GM12878 (cell line): Measurements from ENCODE around the gene CAST. TPM values are rescaled to one million over a fixed set of nuclear protein-coding genes. Genes with fewer than 3 reads are reported as not detected.
"Not testable (repeated sequence)": the region's sequence is repeated elsewhere in the genome, so short reads cannot be mapped to it uniquely, and the experiment has no call there.

ENCODE experiments used
- ATAC-seq: fragments of 200-7000 bp; cut with Tn5 transposase; 3 replicates; pipeline ENCODE4 v1.9.1; 2020; ENCODE audit warnings: mild to moderate bottlenecking, moderate library complexity
- BruUV-seq: library from RNA; stranded (reverse); fragments of 400-500 nt; replicated peaks from 2 replicates; lab custom pipeline; 2021; lab: Mats Ljungman, UMichigan
- CTCF ChIA-PET: fragments of 300-600 bp; sonication (Branson Sonifier 250); formaldehyde crosslinking; extraction: SDS; loops from one replicate; lab custom pipeline; 2021; ENCODE audit warnings: inconsistent platforms; lab: Yijun Ruan, JAX
- POLR2A ChIA-PET: fragments of 350-600 bp; formaldehyde crosslinking; extraction: SDS; loops from one replicate; lab custom pipeline; 2021; ENCODE audit warnings: inconsistent platforms; lab: Charles Lee
- RAD21 ChIA-PET: fragments of 300-600 bp; sonication (Branson Sonifier 250); formaldehyde crosslinking; loops from one replicate; lab custom pipeline; 2023; ENCODE audit warnings: antibody characterized with exemption; ENCODE audit not compliant: unreplicated experiment; lab: Charles Lee
- SMC1A ChIA-PET: fragments of 300-600 bp; sonication (Branson Sonifier 250); formaldehyde crosslinking; loops from one replicate; lab custom pipeline; 2023; ENCODE audit not compliant: unreplicated experiment, uncharacterized antibody; lab: Charles Lee
- DNase-seq: peaks from one replicate; pipeline ENCODE4 v3.0.0-alpha.2; 2011; ENCODE audit warnings: low read depth, low spot score
- FAIRE-seq: peaks from 3 replicates; lab custom pipeline; 2011; peaks lifted over from hg19 to GRCh38; lab: Jason Lieb, UNC
- H2AFZ ChIP-seq: 2 replicates; pipeline ENCODE4 v1.6.0; 2011; ENCODE audit warnings: low read depth, low read length, control low read depth; ENCODE audit not compliant: control insufficient read depth
- H3K27ac ChIP-seq: 2 replicates; pipeline ENCODE4 v1.5.1; 2011; ENCODE audit warnings: control low read depth; ENCODE audit not compliant: control insufficient read depth, insufficient read depth
- H3K27me3 ChIP-seq, 2 experiments: replicated peaks in 1 of 2; 2 replicates each; pipeline versions ENCODE4 v1.6.0 to v1.6.1; 2011; ENCODE audit warnings: low read length in 1 of 2; ENCODE audit not compliant: control insufficient read depth in 2 of 2, insufficient read depth in 2 of 2
- H3K36me3 ChIP-seq, 2 experiments: 2 replicates each; pipeline ENCODE4 v1.5.1; 2011; ENCODE audit warnings: low read length in 1 of 2; ENCODE audit not compliant: control insufficient read depth in 2 of 2, insufficient read depth in 2 of 2
- H3K4me1 ChIP-seq: 2 replicates; pipeline ENCODE4 v1.6.1; 2011; ENCODE audit warnings: mild to moderate bottlenecking, low read length, moderate library complexity, mixed read lengths; ENCODE audit not compliant: control insufficient read depth, insufficient read depth
- H3K4me2 ChIP-seq: 2 replicates; pipeline ENCODE4 v1.6.0; 2011; ENCODE audit warnings: control low read depth; ENCODE audit not compliant: control insufficient read depth, insufficient read depth
- H3K4me3 ChIP-seq: fragments of 200-600 bp; sonication (generic); 2 replicates; pipeline ENCODE4 v1.5.1; 2016
- H3K79me2 ChIP-seq: 2 replicates; pipeline ENCODE4 v1.6.0; 2011; ENCODE audit warnings: low read length; ENCODE audit not compliant: control insufficient read depth, insufficient read depth
- H3K9ac ChIP-seq: 2 replicates; pipeline ENCODE4 v1.8.0; 2011; ENCODE audit warnings: low read length, control low read depth, mixed read lengths; ENCODE audit not compliant: control insufficient read depth, insufficient read depth
- H3K9me3 ChIP-seq: replicated peaks from 3 replicates; pipeline ENCODE4 v1.5.1; 2011; ENCODE audit warnings: mild to moderate bottlenecking, low read length; ENCODE audit not compliant: control insufficient read depth, insufficient read depth
- H4K20me1 ChIP-seq: 2 replicates; pipeline ENCODE4 v1.6.0; 2011; ENCODE audit not compliant: control insufficient read depth, insufficient read depth
- BCL11A ChIP-seq: IDR thresholded peaks from 2 replicates; pipeline ENCODE4 v1.6.1; 2011; ENCODE audit warnings: low read depth, low read length
- EZH2 ChIP-seq: IDR thresholded peaks from 2 replicates; pipeline ENCODE4 v1.6.1; 2012; ENCODE audit warnings: low read depth, mild to moderate bottlenecking, control low read depth, inconsistent platforms, low read length, borderline replicate concordance; ENCODE audit not compliant: control insufficient read depth
- FOXK2 ChIP-seq: fragments of 450-650 bp; IDR thresholded peaks from 2 replicates; pipeline ENCODE4 v1.6.1; 2017; ENCODE audit warnings: mild to moderate bottlenecking, moderate library complexity
- IRF4 ChIP-seq: IDR thresholded peaks from 2 replicates; pipeline ENCODE4 v1.6.1; 2011; ENCODE audit warnings: low read depth, low read length
- MEF2A ChIP-seq: IDR thresholded peaks from 2 replicates; pipeline ENCODE4 v1.6.1; 2011; ENCODE audit warnings: low read depth, mild to moderate bottlenecking, low read length, moderate library complexity; ENCODE audit not compliant: insufficient read depth
- MYC ChIP-seq: IDR thresholded peaks from 2 replicates; pipeline ENCODE4 v1.6.1; 2011; ENCODE audit warnings: mild to moderate bottlenecking, low read length, moderate library complexity, inconsistent platforms; ENCODE audit not compliant: insufficient read depth, insufficient replicate concordance, insufficient read length, severe bottlenecking
- RELB ChIP-seq: fragments of 450-650 bp; IDR thresholded peaks from 2 replicates; pipeline ENCODE4 v1.6.1; 2017; ENCODE audit warnings: low read depth, mild to moderate bottlenecking, moderate library complexity
- SIX5 ChIP-seq: IDR thresholded peaks from 2 replicates; pipeline ENCODE4 v1.6.1; 2011; ENCODE audit warnings: mild to moderate bottlenecking, low read depth, low read length, moderate library complexity; ENCODE audit not compliant: severe bottlenecking
- SPI1 ChIP-seq: IDR thresholded peaks from 2 replicates; pipeline ENCODE4 v1.6.1; 2011; ENCODE audit warnings: low read depth, mild to moderate bottlenecking, low read length, moderate library complexity, borderline replicate concordance; ENCODE audit not compliant: insufficient read depth
- WGBS: methylation state at CpG from one replicate; pipeline ENCODE4 v1.1.6; 2016; ENCODE audit warnings: low lambda C conversion rate; ENCODE audit not compliant: insufficient replicate concordance, insufficient coverage; ENCODE audit errors: missing lambda C conversion rate; 5-methylcytosine and 5-hydroxymethylcytosine counted together
- in situ Hi-C: fragments of 300-500 bp; cut with MboI; formaldehyde crosslinking; loops from 9 replicates; pipeline ENCODE4 v1.14.3; 2018; ENCODE audit warnings: mixed read lengths
- intact Hi-C: fragments of 100-400 bp; cut with micrococcal nuclease; formaldehyde crosslinking; loops from one replicate; pipeline ENCODE4 v1.14.2; 2022; ENCODE audit not compliant: unreplicated experiment
- polyA plus RNA-seq, 11 experiments: library from polyadenylated mRNA; depleted of rRNA in 4 of 11; unstranded in 6 of 11; stranded (reverse) in 5 of 11; fragments of >200 nt; fragmentation: Nextera tagmentation in 4 of 11; fragmentation: Illumina TruSeq in 1 of 11; extraction: Ambion mirVana in 4 of 11; extraction: Trizol in 1 of 11; gene quantifications; 1 replicate in 1 of 11; 2 replicates in 10 of 11; pipeline versions ENCODE4 v1.2.1 to v1.2.3, GENCODE V29; 2011 to 2016; ENCODE audit warnings: inconsistent platforms in 2 of 11, missing spikeins in 2 of 11, low read depth in 1 of 11
- total RNA-seq, 4 experiments: library from RNA; depleted of rRNA in 3 of 4; stranded (reverse); fragments of >200 nt in 3 of 4; fragmentation: Illumina TruSeq in 1 of 4; extraction: Trizol in 1 of 4; gene quantifications; 2 replicates each; pipeline versions ENCODE4 v1.2.1 to v1.2.3, GENCODE V29; 2013 to 2021
- TF ChIP-seq, protein P1 (sequence below): fragments of 450-650 bp; formaldehyde crosslinking; IDR thresholded peaks from 2 replicates; pipeline ENCODE4 v1.4.0; 2022; ENCODE audit warnings: mild to moderate bottlenecking, moderate library complexity

CAST gene
- total and polyA plus RNA-seq, 10 of the 15 experiments (the other 5 are each of a cell fraction or from before 2014, with no cell fraction given) = 31.7 to 140 (median 68.5) TPM

- intact Hi-C loops = no loop called here
- TF ChIP-seq BCL11A (no peak), SPI1 (no peak), FOXK2 (no peak), IRF4 (no peak), SIX5 (no peak), EZH2 (no peak), RELB (no peak), MEF2A (no peak), MYC (no peak)
- TF ChIP-seq, protein P1, sequence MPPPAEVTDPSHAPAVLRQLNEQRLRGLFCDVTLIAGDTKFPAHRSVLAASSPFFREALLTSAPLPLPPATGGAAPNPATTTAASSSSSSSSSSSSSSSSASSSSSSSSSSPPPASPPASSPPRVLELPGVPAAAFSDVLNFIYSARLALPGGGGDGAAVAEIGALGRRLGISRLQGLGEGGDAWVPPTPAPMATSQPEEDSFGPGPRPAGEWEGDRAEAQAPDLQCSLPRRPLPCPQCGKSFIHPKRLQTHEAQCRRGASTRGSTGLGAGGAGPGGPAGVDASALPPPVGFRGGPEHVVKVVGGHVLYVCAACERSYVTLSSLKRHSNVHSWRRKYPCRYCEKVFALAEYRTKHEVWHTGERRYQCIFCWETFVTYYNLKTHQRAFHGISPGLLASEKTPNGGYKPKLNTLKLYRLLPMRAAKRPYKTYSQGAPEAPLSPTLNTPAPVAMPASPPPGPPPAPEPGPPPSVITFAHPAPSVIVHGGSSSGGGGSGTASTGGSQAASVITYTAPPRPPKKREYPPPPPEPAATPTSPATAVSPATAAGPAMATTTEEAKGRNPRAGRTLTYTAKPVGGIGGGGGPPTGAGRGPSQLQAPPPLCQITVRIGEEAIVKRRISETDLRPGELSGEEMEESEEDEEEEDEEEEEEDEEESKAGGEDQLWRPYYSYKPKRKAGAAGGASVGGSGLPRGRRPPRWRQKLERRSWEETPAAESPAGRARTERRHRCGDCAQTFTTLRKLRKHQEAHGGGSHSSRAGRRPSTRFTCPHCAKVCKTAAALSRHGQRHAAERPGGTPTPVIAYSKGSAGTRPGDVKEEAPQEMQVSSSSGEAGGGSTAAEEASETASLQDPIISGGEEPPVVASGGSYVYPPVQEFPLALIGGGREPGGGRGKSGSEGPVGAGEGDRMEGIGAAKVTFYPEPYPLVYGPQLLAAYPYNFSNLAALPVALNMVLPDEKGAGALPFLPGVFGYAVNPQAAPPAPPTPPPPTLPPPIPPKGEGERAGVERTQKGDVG (CRISPR knock-in tag) = no peak
- no peak for ATAC-seq
Measured at GRCh38 chr5:96796434-96796833, 134.3 kb downstream of the CAST start.

DNA sequence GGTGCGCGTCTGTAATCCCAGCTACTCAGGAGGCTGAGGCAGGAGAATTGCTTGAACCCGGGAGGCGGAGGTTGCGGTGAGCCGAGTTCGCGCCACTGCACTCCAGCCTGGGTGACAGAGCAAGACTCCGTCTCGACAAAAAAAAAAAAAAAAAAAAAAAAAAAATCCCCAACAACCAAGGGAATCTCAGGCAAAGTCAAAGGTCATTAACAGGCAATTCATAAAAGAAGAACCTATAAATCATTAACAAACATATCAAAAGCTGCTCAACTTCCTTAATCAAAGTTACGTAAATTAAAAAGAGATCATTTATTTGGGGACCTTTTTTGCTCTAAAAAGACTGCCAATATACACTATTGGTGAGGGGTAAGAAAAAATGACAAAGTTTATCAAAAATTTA, 139.5 kb downstream of the CAST start:
- H4K20me1 ChIP-seq, intact Hi-C loops, FAIRE-seq, DNase-seq, H3K4me3 ChIP-seq, H3K27ac ChIP-seq, RAD21 ChIA-PET, H3K4me2 ChIP-seq, H3K9me3 ChIP-seq, H3K9ac ChIP-seq, BruUV-seq, H3K27me3 ChIP-seq, ATAC-seq, POLR2A ChIA-PET, in situ Hi-C loops, H3K4me1 ChIP-seq, H2AFZ ChIP-seq: not testable (repeated sequence)
- Histone ChIP-seq H3K36me3 (peaks cover 4 to 23% of the 10 kb centered on the region in 2 experiments; a peak in 3 of 4 replicates), H3K79me2 (peaks cover 51% of the 10 kb centered on the region)
- WGBS = over 99% methylated on average over 4 of the region's 11 CpGs
- SMC1A ChIA-PET = interaction anchor here (1.0 kb wide), 1 partner anchor 29 kb away, joined by 3 read pairs; no protein-coding TSS in a partner anchor
- CTCF ChIA-PET = interaction anchor here (0.6 kb wide), 1 partner anchor 95 kb away, joined by 3 read pairs; no protein-coding TSS in a partner anchor

More at GRCh38 chr5:96796434-96796833, 134.3 kb downstream of the CAST start:
- H3K36me3 ChIP-seq = peaks cover 12 to 49% of the 10 kb centered on the region in 2 experiments
- 72% methylated on average over 2 of the region's 2 CpGs for WGBS
- no peak overlapping the region for H3K9ac ChIP-seq
- in situ Hi-C loops = no loop called here
- DNase-seq (no peak), FAIRE-seq (no peak)
- RAD21 ChIA-PET = no interaction called here
- H3K79me2 ChIP-seq = peaks cover 5% of the 10 kb centered on the region
- no peak overlapping the region for H3K4me3 ChIP-seq
- H3K4me1 ChIP-seq = no peaks in the 10 kb centered on the region
- H3K9me3 ChIP-seq = no peaks in the 10 kb centered on the region
- SMC1A ChIA-PET = interaction anchor here (1.7 kb wide), 1 partner anchor 287 kb away, joined by 3 read pairs; no protein-coding TSS in a partner anchor
- H3K27me3 ChIP-seq = no peaks in the 10 kb centered on the region
- BruUV-seq = no TSS peak
- no peak overlapping the region for H2AFZ ChIP-seq
- no peaks in the 10 kb centered on the region for H4K20me1 ChIP-seq
- H3K4me2 ChIP-seq = no peak overlapping the region
- POLR2A ChIA-PET = no interaction called here
- CTCF ChIA-PET = interaction anchor here (1.6 kb wide), 1 partner anchor 365 kb away, joined by 6 read pairs; no protein-coding TSS in a partner anchor
- H3K27ac ChIP-seq = no peak overlapping the region
